ENCODE measurements around the gene ADCY9.

The ADCY9 gene

DNA sequence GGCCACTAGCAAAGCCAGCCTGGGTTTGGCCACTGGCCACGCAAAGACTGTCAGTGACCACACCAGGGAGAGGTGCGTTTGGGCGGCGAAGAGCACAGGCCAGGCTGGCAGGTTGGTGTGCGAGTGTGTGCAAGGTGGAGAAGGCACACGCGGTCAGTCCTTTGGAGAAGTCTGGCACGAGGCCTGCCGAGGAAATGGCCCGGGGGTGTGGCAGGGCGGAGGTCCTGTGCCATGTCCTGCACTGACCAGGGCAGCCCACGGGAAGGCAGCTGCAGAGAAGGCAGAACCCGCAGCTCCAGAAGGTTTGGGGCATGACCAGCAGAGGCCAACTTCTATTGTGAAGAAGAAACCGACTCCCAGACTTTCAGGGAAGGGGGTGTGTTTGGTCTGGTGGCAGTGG lies 90.8 kb downstream of the ADCY9 start:
- DNase-seq, result no peak

DNA sequence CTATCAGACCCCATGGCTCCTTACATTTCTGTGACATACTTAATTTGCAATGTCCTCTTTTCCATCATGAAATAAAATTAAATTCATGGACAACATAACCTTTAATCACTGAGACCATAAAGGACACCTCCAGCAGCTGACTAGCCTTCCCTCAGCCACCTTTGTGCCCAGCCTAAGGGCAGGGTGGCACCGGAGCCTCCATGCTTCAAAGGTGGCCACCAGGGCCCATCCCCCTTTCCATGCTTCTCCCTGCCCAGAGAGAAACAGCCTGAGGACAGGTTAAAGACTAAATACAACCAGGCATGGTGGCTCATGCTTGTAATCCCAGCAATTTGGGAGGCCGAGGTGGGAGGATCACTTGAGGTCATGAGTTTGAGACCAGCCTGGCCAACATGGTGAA lies 94.3 kb downstream of the ADCY9 start:
- DNase-seq, result no peak

DNA sequence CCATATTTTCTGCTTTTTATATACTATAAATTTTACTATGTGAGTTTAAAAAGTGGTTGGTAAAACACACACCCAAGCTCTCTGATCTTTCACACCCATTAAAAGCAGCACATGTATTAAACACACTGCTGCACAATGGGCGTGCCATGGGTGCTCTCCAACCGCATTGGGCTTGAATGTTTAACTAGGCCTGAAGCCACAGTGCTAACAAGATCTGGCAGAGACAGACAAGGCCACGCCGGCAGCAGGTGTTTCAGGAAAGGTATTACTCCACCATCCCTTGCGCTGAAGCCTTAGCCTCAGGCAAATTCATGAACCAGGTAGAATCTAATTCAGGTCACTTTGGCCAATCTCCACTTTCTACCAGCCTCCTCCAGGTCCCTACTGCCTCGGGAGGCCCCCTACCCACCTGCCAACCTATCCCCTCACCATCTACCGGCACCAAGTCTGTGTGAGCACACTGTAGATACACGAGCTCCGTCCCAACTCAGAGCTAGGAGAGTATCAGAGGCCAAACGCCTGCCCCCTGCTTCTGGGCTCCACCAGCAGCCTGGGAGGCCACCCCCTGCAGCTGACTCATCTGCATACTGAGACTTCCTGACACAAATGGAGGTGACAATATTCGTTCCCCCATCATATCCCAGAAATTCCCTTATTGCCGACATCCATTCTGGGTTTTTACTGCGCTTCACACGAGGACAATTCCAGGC lies 95.0 kb downstream of the ADCY9 start:
- DNase-seq, result no peak

DNA sequence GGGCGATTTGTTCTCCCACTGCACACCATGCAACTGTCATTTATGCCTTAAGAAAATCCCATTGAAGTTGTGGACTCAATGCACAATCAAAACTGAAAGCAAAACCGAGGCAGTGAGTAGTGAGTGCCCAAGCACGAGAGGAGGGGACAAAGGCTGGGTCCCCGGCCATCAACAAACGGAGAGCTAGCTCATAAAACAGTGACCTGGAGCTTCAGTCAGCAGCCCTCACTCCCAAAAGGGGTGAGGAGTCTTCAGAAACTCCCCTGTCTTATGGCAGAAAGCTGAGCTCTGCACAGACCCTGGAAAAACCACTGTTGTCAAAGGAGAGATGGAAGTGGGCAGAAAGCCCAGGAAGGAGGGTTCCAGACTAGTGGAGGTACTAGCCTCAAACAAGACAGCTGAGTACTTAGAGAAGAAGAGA lies 96.9 kb downstream of the ADCY9 start:
- no peak for DNase-seq

DNA sequence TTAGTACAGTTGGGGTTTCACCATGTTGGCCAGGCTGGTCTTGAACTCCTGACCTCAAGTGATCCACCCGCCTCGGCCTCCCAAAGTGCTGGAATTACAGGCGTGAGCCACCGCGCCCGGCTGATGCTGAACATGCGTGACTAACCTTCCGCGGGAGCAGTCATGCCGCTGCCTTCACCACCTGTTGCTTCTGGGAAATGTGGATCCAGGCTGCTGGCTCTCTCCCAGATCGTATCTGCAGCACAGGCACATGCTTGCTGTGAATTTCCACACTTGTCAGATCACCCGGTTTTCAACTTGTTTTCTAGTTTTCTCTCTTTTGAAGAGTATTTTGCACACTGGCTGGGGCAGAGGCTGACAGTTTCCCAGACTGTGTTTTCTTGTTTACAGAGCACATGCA lies 97.9 kb downstream of the ADCY9 start:
- no peak for DNase-seq

DNA sequence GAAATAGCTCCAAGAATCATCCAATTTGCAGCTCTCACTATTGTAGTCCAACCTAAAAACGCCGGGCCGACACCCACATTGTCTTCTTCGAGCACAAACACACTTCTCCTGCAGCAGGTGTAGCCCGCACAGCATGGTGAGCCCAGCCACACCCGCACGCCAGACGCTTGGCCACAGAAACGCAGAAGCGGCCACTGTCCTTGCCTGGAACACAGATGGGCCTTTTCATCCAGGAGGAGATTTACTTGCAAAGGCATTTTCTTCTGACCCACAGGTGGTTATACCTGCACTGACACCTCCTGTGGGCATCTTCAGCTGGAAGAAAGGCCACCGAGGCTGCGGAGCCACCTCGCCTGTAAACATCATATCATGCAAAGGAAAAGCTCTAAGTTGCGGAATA lies 98.4 kb downstream of the ADCY9 start:
- DNase-seq, result no peak

DNA sequence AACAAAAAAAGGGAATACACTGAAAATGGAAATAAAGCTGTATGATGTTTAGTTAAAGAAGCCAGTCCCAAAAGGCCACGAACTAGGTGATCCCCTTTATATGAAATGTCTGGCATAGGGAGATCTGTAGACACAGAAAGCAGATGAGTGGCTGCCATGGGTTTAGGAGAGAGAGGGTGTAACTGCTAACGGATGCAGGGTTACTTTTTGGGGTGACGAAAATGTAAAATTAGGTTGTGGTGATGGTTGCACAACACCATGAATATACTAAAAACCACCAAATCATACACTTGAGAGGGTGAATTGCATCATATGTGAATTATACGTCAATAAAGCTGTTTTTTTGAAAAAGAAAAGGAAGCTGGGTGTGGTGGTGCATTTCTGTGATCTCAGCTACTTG lies 99.6 kb downstream of the ADCY9 start:
- no peak for DNase-seq

DNA sequence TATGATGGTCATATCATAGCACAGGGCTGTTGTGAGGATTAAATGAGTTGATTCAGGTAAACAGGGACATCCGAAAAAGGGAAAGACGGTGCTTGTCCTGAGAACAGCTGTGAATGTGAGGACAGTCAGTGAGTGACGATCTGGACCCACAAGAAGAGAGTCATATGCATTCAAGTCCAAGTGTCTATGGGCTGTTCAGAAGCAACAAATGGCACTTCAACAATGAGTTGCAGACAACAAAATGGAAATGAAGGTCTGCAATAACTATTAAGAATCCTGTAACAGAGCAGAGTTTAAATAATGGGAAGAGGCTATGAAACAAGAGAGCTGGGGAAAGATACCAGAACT lies 100.3 kb downstream of the ADCY9 start:
- no peak for DNase-seq

DNA sequence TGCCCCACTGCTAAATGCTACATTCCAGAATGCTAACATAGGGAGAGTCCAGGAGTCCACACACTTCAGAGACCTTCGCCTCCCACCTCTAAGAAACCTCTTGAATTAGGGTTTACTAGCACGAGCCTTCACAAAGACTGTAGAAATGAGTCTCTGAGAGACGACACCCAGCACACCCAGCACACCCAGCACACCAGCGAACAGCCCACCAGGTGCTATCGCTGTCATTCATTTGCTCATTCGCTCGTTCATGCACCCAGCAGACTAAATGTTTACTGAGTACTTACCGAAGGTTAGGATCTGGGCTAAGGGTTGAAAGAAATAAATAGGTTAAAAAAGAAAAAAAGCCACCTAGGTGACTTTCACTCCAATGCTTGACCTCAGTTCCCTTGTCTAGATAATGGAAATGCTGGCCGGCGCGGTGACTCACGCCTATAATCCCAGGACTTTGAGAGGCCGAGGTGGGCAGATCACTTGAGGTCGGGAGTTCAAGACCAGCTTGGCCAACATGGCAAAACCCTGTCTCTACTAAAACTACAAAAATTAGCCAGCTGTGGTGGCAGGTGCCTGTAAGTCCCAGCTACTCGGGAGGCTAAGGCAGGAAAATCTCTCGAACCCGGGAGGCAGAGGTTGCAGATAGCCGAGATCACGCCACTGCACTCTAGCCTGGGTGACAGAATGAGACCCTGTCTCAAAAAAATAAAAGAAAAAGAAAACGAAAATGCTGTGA lies 100.8 kb downstream of the ADCY9 start:
- DNase-seq, result no peak

DNA sequence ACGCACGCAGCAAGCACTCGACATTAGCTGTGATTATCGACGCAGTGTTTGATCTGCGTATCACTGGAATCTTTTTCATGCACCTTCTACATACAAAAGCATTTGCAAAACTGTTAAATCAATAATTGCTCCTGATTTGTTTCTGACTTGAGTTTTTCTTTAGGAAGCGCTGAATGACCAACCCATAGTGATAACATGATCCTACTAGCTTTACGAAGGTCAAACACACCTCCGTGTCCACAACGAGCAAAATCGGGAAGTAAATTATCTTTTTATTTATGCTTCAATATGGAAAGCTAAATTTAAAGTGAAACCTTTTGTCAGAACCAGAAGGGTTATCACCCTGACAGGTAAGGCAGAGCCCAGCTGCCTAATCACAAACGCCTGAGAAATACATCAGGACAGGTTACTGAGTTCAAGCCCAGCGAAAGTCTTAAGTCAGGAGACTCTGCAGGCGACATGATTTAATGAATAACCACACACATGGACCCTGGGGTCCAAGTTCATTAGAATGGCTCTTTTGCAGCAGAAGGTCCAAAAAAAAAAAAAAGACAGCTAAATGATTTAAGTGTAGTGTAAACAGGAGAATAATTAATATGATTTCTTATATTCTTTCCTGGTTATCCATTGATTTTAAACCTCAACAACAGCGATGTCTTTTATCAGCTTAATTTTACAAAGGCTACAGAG lies 104.2 kb downstream of the ADCY9 start:
- no peak for DNase-seq

DNA sequence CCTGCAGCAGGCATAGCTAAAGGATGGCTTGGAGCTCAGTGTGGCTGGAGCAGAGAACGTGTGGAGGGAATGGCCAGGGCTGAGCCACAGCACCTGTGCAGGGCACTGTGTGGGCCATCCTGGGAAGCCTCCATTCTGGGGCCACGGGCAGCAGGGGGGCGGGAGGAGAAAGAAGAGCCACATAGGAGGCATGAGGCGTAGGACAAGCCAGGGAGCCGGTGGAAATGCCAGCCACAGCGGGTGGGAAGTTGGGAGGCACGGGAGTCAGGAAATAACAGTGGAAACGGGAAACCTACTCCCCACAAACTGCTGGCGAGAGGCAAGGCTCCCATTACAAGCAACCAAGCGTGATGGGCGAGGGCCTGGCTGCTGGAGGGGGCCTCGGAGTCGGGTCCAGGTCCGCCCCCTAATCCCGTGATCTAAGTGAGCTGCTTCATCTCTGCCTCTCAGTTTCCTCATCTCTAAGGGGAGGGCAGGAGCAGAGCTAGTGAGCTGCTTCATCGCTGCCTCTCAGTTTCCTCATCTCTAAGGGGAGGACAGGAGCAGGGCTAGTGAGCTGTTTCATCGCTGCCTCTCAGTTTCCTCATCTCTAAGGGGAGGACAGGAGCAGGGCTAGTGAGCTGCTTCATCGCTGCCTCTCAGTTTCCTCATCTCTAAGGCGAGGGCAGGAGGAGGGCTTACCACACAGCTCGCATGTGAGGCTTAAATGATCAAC lies 104.9 kb downstream of the ADCY9 start:
- no peak for DNase-seq

DNA sequence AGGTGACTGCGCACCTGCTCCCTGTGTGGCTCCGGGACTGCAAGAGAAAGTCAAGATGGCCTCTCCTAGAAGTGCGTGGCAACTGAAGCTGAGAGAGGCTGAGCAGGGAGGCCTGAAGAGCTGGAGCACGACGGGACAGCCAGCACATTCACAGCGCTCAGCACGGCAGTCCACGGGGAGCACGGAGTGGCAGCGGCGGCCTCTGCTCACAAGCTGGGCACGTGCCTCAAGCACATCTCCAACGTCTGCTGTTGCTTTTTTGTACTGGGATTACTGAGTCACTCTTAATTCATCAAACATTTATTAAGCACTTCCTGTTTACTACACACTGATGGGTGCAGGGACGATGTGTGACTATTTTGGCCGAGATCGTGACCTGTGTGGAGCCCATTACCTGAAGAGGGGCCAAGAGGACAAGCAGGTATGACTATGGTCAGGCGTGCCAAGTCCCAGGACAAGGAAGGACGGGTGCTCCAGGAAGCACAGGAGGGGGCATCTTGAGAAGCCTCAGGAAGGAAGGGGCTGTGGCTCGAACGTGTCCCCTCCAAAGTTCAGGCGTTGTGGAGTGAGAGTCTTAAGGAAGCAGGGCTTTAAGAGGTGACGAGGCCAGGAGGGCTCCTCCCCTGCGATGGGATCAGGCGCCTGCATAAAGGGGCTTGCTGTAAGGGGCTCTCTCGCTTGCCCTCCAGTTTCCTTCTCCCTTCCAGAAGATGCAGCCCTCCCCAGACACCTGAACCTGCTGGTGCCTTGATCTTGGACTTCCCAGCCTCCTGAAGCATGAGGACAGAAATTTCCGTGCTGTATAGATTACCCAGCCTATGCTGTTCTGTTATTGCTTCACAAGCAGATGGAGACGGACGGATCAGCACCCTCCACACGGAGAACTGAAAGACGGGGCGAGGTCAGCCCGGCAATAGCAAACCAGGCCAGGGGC lies 105.8 kb downstream of the ADCY9 start:
- DNase-seq, result no peak

DNA sequence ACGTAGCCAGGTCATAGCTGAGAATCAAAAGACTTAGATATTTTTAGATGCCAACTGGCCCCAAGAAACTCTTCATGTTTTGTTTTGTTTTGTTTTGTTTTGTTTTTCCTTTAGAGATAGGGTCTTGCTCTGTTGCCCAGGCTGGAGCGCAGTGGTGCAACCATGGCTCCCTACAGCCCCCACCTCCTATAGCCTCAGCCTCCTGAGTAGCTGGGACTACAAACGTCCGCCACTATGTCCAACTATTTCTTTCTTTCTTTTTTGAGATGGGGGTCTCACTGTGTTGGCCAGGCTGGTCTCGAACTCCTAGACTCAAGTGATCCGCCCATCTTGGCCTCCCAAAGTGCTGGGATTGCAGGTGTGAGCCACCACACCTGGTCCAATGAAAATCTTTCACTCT lies 107.1 kb downstream of the ADCY9 start:
- DNase-seq, result no peak

DNA sequence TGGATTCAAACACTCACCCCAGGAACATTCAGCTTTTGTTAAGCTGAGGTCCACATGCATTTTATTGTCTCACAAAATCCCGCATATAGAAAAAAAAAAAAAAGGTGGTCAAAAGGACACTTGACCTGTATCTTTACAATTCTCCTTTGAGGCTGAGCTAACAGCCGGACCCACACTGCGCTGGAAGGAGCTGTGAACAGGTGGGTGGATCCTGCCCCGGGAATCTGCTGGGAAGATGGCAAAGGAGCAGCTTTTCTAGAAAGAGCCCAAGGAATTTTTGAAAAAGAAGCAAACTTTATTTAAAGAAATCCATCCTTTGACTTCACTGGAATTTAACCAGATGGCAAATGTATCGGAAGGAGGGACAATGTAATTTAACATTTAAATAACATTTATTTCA lies 108.1 kb downstream of the ADCY9 start:
- DNase-seq, result no peak

DNA sequence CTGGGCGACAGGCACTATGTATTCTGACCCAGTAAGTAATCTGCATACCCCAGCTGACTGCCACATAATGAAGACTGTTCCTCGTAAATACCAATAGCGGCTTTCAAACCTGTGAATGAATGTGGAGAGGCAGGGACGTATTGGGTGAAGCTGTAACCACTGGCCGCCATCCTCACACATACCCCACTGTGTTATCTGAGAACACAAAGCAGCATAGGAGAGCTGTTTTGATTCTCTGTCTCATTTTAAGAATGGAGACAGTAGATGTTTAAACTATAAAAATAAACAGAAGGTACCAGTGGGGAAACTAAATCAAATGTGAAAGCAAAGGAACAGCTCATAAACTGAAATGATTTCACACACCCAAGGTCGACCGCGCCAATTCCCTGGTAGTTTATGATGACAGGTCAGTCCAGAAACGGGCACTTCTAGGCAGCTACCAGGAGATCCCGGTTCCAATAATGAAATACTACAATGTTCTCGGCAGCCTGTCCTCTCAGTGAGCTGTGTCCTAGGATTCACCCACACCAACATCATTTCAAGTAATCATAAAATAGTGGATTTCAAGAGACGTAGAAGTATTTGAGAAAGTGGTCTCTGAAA lies 109.7 kb downstream of the ADCY9 start:
- no peak for DNase-seq

DNA sequence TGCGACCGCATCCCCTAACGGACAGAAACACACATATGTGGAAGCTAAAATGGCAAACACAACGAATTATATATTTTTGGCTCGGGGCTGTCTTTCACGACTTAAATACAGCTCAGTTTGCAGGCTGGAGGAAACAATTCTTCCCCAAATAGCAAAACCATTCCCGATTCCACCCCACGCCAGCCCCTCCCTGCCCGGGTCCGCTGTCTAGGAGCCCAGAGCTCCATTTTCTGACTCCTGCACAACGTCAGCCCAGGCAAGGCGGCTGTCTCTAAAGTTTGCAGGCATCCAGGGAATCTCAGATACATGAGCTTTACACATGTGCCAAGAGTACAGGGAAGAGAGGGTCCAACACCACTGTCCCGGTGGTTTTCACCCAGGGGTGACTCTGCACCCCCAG lies 110.5 kb downstream of the ADCY9 start:
- DNase-seq, result no peak

DNA sequence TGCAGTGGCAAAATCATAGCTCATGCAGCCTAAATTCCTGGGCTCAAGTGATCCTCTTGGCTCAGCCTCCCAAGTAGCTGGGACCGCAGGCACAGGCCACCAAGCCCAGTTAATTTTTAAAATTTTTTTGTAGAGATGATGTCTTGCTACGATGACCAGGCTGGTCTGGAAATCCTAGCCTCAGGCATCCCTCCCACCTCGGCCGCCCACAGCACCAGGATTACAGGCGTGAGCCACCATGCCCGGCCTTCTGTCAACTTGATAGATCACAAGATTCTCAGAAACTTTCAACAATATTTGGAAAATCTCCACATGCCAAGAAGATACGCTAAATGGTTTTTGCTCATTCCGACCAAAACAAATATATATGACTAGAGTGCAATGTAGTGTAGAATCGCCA lies 111.0 kb downstream of the ADCY9 start:
- no peak for DNase-seq

DNA sequence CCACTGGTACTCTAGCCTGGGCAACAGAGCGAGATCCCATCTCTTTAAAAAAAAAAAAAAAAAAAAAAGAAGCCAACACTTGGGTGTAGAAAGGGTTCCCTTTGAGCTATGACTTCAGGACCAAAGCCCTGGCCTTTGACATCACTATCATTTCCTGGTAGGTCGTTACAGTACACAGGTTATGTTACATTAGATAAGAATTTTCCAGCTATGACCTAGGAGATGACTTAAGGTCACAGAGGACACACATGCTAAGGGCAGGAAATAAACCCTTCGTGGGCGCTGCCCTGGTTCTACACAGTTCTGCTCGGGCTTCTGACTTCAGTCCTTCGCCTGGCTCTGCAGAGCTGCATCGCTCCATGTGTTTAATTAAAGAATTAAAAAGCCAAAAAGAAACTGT lies 112.0 kb downstream of the ADCY9 start:
- no peak for DNase-seq

DNA sequence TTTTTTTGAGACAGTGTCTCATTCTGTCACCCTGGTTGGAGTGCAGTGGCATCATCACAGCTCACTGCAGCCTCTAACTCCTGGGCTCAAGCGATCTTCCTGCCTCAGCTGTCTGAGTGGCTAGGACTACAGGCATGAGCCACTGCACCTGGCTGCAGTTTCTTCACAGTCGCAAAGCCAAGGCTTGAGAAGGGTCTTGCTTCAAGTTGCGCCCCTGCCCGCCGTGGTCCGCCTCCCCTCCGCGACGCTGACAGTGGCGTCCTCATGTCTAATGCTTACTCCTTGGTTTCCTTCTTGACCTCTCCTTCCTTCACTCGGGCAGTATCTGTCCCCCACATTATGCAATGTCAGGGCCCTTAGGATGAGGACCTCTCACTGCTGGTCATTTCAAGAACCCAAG lies 112.7 kb downstream of the ADCY9 start:
- DNase-seq, result no peak

DNA sequence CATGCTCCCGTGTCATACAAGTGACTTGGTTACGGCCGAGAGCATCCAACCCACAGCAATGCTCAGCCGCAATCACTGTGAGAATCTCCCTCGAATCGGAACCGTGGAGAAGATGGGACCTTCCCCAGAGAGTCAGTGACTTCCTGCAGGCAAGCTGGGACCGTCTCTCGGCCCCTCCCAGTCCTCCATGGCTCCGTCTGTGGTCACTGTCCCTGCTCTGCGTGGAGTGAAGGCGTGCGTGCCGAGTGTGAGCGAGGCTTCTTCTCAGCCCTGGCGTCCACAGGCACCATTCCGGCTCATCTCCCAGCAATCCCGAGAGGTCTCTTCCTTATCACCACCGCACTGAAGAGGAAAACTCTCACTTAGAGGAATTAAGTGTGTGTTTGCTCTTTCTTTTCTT lies 113.1 kb downstream of the ADCY9 start:
- no peak for DNase-seq

DNA sequence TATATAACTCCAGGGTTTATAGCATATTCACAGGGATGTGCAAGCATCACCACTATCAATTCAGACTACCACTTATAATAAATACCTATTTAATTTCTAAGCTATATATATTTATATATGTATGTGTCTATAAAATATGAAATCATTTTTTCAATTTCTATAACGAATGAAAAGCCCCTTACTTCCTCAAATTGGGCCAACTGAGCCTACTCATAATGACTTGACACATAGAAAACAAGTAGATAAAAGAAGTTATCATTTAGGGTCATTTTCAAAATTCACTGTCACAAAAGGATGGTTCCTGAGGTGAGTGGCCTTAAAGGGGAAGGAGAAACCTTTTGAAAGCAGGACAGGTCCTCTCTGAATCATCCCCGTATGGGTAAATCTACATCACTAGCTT lies 114.1 kb downstream of the ADCY9 start:
- no peak for DNase-seq
